H1 (cell line): ENCODE measurements around the gene TCEA3. TPM values are rescaled to one million over a fixed set of nuclear protein-coding genes. Genes with fewer than 3 reads are reported as not detected.

Experiments
- CTCF ChIA-PET: fragments of 300-600 bp; sonication (Branson Sonifier 250); formaldehyde crosslinking; loops from one replicate; lab custom pipeline; 2021; ENCODE audit not compliant: partially characterized antibody; lab: Charles Lee
- POLR2A ChIA-PET: fragments of 300-600 bp; sonication (Branson Sonifier 250); formaldehyde crosslinking; loops from one replicate; lab custom pipeline; 2021; ENCODE audit warnings: inconsistent platforms; ENCODE audit not compliant: partially characterized antibody; lab: Charles Lee
- DNase-seq, 2 experiments: peaks; one replicate each; pipeline versions ENCODE4 v3.0.0 to v3.0.0-alpha.2; 2010 to 2022; ENCODE audit warnings: low spot score in 2 of 2, low read depth in 1 of 2, mixed read lengths in 1 of 2
- FAIRE-seq: peaks from 2 replicates; lab custom pipeline; 2011; peaks lifted over from hg19 to GRCh38; lab: Jason Lieb, UNC
- H2AFZ ChIP-seq: 2 replicates; pipeline ENCODE4 v1.8.1; 2012; ENCODE audit warnings: low read length, inconsistent platforms
- H2AK5ac ChIP-seq: 2 replicates; pipeline ENCODE4 v1.6.1; 2013; ENCODE audit warnings: low read depth, low read length
- H2BK120ac ChIP-seq: replicated peaks from 2 replicates; pipeline ENCODE3; 2013; ENCODE audit warnings: low read depth, low read length, inconsistent platforms
- H2BK12ac ChIP-seq: 2 replicates; pipeline ENCODE4 v1.6.1; 2013; ENCODE audit warnings: low read depth, low read length
- H2BK15ac ChIP-seq: 2 replicates; pipeline ENCODE4 v1.6.1; 2013; ENCODE audit warnings: low read length
- H2BK20ac ChIP-seq: 2 replicates; pipeline ENCODE4 v1.6.1; 2013; ENCODE audit warnings: low read length
- H2BK5ac ChIP-seq: 2 replicates; pipeline ENCODE4 v1.6.1; 2013; ENCODE audit warnings: low read depth, low read length
- H3K14ac ChIP-seq: 2 replicates; pipeline ENCODE4 v1.6.1; 2013; ENCODE audit warnings: inconsistent platforms; ENCODE audit not compliant: insufficient read length
- H3K18ac ChIP-seq: 2 replicates; pipeline ENCODE4 v1.6.1; 2013; ENCODE audit warnings: low read length; ENCODE audit errors: extremely low read depth
- H3K23ac ChIP-seq: 2 replicates; pipeline ENCODE4 v1.6.1; 2013; ENCODE audit warnings: inconsistent platforms; ENCODE audit not compliant: insufficient read length
- H3K23me2 ChIP-seq: 2 replicates; pipeline ENCODE4 v1.6.1; 2013; ENCODE audit warnings: low read depth, low read length
- H3K27ac ChIP-seq: 2 replicates; pipeline ENCODE4 v1.6.1; 2011; ENCODE audit warnings: low read depth, low read length, inconsistent platforms
- H3K27me3 ChIP-seq, 4 experiments: replicated peaks in 1 of 4; 1 replicate in 1 of 4; 2 replicates in 3 of 4; pipeline versions ENCODE4 v1.6.1 to v1.8.1; 2011 to 2013; ENCODE audit warnings: low read length in 3 of 4, mild to moderate bottlenecking in 3 of 4, inconsistent platforms in 2 of 4, mixed read lengths in 2 of 4, moderate library complexity in 1 of 4; ENCODE audit not compliant: control insufficient read depth in 3 of 4, insufficient read depth in 3 of 4; ENCODE audit errors: extremely low read depth in 1 of 4
- H3K36me3 ChIP-seq, 4 experiments: 2 replicates each; pipeline versions ENCODE4 v1.6.1 to v1.8.1; 2011 to 2013; ENCODE audit warnings: mild to moderate bottlenecking in 4 of 4, low read length in 3 of 4, moderate library complexity in 2 of 4, control low read depth in 1 of 4, inconsistent platforms in 1 of 4; ENCODE audit not compliant: insufficient read depth in 4 of 4, control insufficient read depth in 2 of 4
- H3K4ac ChIP-seq: replicated peaks from 2 replicates; pipeline ENCODE3; 2013; ENCODE audit warnings: low read length, low read depth, mixed read lengths, inconsistent platforms; ENCODE audit not compliant: insufficient read length
- H3K4me1 ChIP-seq, 4 experiments: replicated peaks in 1 of 4; 1 replicate in 1 of 4; 2 replicates in 3 of 4; pipeline versions ENCODE4 v1.6.1 to v1.8.1; 2011 to 2013; ENCODE audit warnings: low read length in 3 of 4, inconsistent platforms in 2 of 4, mixed read lengths in 1 of 4; ENCODE audit not compliant: insufficient read depth in 4 of 4, control insufficient read depth in 3 of 4
- H3K4me2 ChIP-seq, 2 experiments: 2 replicates each; pipeline versions ENCODE4 v1.6.1 to v1.8.1; 2011 to 2013; ENCODE audit warnings: low read depth in 2 of 2, low read length in 2 of 2, control low read depth in 1 of 2, inconsistent platforms in 1 of 2, mild to moderate bottlenecking in 1 of 2; ENCODE audit not compliant: insufficient read depth in 1 of 2
- H3K4me3 ChIP-seq, 4 experiments: fragments of 200-600, 300-600 bp in 1 of 4; sonication (generic), shearing (Covaris generic), sonication (Bioruptor Twin) in 1 of 4; 2 replicates each; pipeline versions ENCODE4 v1.5.1 to v1.8.1; 2011 to 2016; ENCODE audit warnings: low read length in 4 of 4, low read depth in 3 of 4, control low read depth in 2 of 4, inconsistent platforms in 2 of 4, mild to moderate bottlenecking in 2 of 4, mixed read lengths in 1 of 4, moderate library complexity in 1 of 4; ENCODE audit not compliant: insufficient read depth in 2 of 4; ENCODE audit errors: extremely low read depth in 1 of 4
- H3K56ac ChIP-seq: replicated peaks from 2 replicates; pipeline ENCODE3; 2013; ENCODE audit warnings: low read depth, mild to moderate bottlenecking, mixed read lengths, low read length, inconsistent platforms; ENCODE audit not compliant: insufficient read length
- H3K79me1 ChIP-seq: 2 replicates; pipeline ENCODE4 v1.6.1; 2013; ENCODE audit warnings: low read depth, low read length, control low read depth
- H3K79me2 ChIP-seq, 2 experiments: 2 replicates each; pipeline versions ENCODE4 v1.6.1 to v1.8.1; 2012 to 2013; ENCODE audit warnings: low read length in 2 of 2, mild to moderate bottlenecking in 2 of 2, inconsistent platforms in 1 of 2; ENCODE audit not compliant: insufficient read depth in 2 of 2, control insufficient read depth in 1 of 2
- H3K9ac ChIP-seq, 4 experiments: replicated peaks in 1 of 4; 1 replicate in 1 of 4; 2 replicates in 3 of 4; pipeline versions ENCODE4 v1.6.1 to v1.8.1; 2011 to 2013; ENCODE audit warnings: low read depth in 3 of 4, low read length in 3 of 4, control low read depth in 2 of 4, mild to moderate bottlenecking in 2 of 4, moderate library complexity in 2 of 4, inconsistent platforms in 1 of 4; ENCODE audit errors: extremely low read depth in 1 of 4
- H3K9me3 ChIP-seq, 2 experiments: 2 replicates each; pipeline versions ENCODE4 v1.6.1 to v1.8.1; 2012 to 2013; ENCODE audit warnings: mild to moderate bottlenecking in 2 of 2, moderate library complexity in 2 of 2, control low read depth in 1 of 2, inconsistent platforms in 1 of 2, low read depth in 1 of 2, low read length in 1 of 2, mixed read lengths in 1 of 2; ENCODE audit not compliant: insufficient read depth in 2 of 2
- H4K20me1 ChIP-seq, 2 experiments: replicated peaks in 1 of 2; 2 replicates each; pipeline versions ENCODE3 to v1.8.1; 2011 to 2013; ENCODE audit warnings: inconsistent platforms in 2 of 2, low read length in 2 of 2, mild to moderate bottlenecking in 1 of 2; ENCODE audit not compliant: insufficient read depth in 2 of 2, control insufficient read depth in 1 of 2
- H4K5ac ChIP-seq: 2 replicates; pipeline ENCODE4 v1.6.1; 2013; ENCODE audit warnings: low read length, low read depth, mixed read lengths, inconsistent platforms; ENCODE audit not compliant: insufficient read length
- H4K8ac ChIP-seq: 2 replicates; pipeline ENCODE4 v1.8.0; 2013; ENCODE audit warnings: mild to moderate bottlenecking, moderate library complexity, low read length, inconsistent platforms; ENCODE audit not compliant: insufficient read depth; ENCODE audit errors: extremely low read depth
- H4K91ac ChIP-seq: replicated peaks from 2 replicates; pipeline ENCODE3; 2013; ENCODE audit warnings: low read length, mixed read lengths, inconsistent platforms; ENCODE audit not compliant: insufficient read length
- NANOG ChIP-seq: IDR thresholded peaks from 2 replicates; pipeline ENCODE4 v1.6.1; 2011; ENCODE audit warnings: low read length, low read depth, mild to moderate bottlenecking, inconsistent platforms; ENCODE audit not compliant: insufficient read depth, poor library complexity, severe bottlenecking
- SIN3A ChIP-seq, 2 experiments: IDR thresholded peaks in 1 of 2; conservative IDR thresholded peaks in 1 of 2; 2 replicates each; pipeline ENCODE4 v1.6.1; 2011 to 2012; ENCODE audit warnings: low read length in 2 of 2, improper control_type of control experiment in 1 of 2, low read depth in 1 of 2, mild to moderate bottlenecking in 1 of 2
- WGBS, 2 experiments: shearing (Covaris generic) in 1 of 2; methylation state at CpG; one replicate each; pipeline versions ENCODE4 v1.1.6 to v1.1.7; 2013 to 2015; ENCODE audit warnings: low lambda C conversion rate in 2 of 2, mixed read lengths in 2 of 2, inconsistent platforms in 1 of 2, low coverage in 1 of 2, missing lambda C conversion rate in 1 of 2; ENCODE audit not compliant: insufficient replicate concordance in 2 of 2, insufficient coverage in 1 of 2, insufficient read length in 1 of 2; ENCODE audit errors: extremely low coverage in 1 of 2, missing lambda C conversion rate in 1 of 2; 5-methylcytosine and 5-hydroxymethylcytosine counted together
- polyA plus RNA-seq, 7 experiments: library from polyadenylated mRNA; depleted of rRNA in 3 of 7; stranded (reverse) in 5 of 7; unstranded in 2 of 7; fragments of >200 nt in 5 of 7; fragments of 200-250 nt in 2 of 7; gene quantifications; 1 replicate in 5 of 7; 2 replicates in 1 of 7; 4 replicates in 1 of 7; pipeline versions ENCODE4 v1.2.1 to v1.2.3, GENCODE V29; 2011 to 2013; ENCODE audit warnings: missing spikeins in 2 of 7, mixed read lengths in 2 of 7
- total RNA-seq: library from RNA; stranded (reverse); fragmentation: NEBNext Ultra II Directional; extraction: Animal tissue kit (Norgen Biotek cat#: 25700); gene quantifications from 2 replicates; pipeline ENCODE4 v1.2.1, GENCODE V29; 2021

Gene TCEA3
- total and polyA plus RNA-seq, 2 of the 8 experiments (the other 6 are each of a cell fraction or from before 2014, with no cell fraction given) = 0.08 TPM; not detected in 1

- CTCF ChIA-PET = interaction anchor here (0.7 to 3.2 kb wide), 10 partner anchors 8 to 272 kb away, joined by 3 to 26 read pairs (median 3); partner anchors contain the start of genes TCEA3 and ZNF436
- Histone ChIP-seq H3K23me2 (peaks cover 10% of the 10 kb centered on the region), H3K79me1 (0 out of 2 replicates have a peak, but pooled peaks cover 3% of the 10 kb centered on the region), H4K91ac (no peak overlapping the region), H3K4me1 (peaks cover 0 to 10% (median 4%) of the 10 kb centered on the region in 4 experiments; a peak in 6 of 7 replicates), H3K4me3 (peak overlapping the region in 1 of 4 experiments; percentile 2; a peak in 1 of 8 replicates), H3K79me2 (no peaks in the 10 kb centered on the region), H3K4ac (no peak overlapping the region), H3K9ac (no peak overlapping the region), H2BK20ac (no peak overlapping the region), H3K27me3 (peaks cover 32 to 84% (median 59%) of the 10 kb centered on the region in 4 experiments), H3K36me3 (no peaks in the 10 kb centered on the region), H3K27ac (no peak overlapping the region), H2BK15ac (no peak overlapping the region), H3K56ac (no peak overlapping the region), H4K8ac (no peak overlapping the region), H3K9me3 (peaks cover 4 to 8% of the 10 kb centered on the region in 2 experiments; a peak in 2 of 4 replicates), H2AK5ac (no peak overlapping the region), H4K5ac (no peak overlapping the region), H3K14ac (no peak overlapping the region), H3K4me2 (peak overlapping the region; percentile 22 to 24; a peak in 2 of 4 replicates), H2AFZ (no peak overlapping the region), H2BK120ac (no peak overlapping the region), H4K20me1 (peaks cover 4 to 8% of the 10 kb centered on the region in 2 experiments), H2BK5ac (no peak overlapping the region), H3K18ac (no peak overlapping the region), H2BK12ac (no peak overlapping the region), H3K23ac (no peak overlapping the region)
- POLR2A ChIA-PET = interaction anchor here (0.5 to 1.8 kb wide), 3 partner anchors 33 to 278 kb away, joined by 3 to 4 read pairs (median 3); partner anchors contain the start of gene HNRNPR
- TF ChIP-seq SIN3A (conservative IDR thresholded peaks at IDR 0.05 in 1 of 2, IDR thresholded peaks at IDR 0.05 in 1 of 2; ENCODE audit: low read depth in 1 of 2, low read length in 2 of 2) (no peak), NANOG (peak; percentile 51)
- FAIRE-seq (no peak), DNase-seq (peak in 1 of 2 experiments; percentile 72)
- WGBS, 2 experiments = 11% methylated on average over 7 of the region's 8 CpGs; no CpG with 5 or more reads in 1 of the 2 experiments
Measured at GRCh38 chr1:23395154-23395724, 29.3 kb downstream of the TCEA3 start.
